ENCODE measurements around the gene CPA2. TPM values are rescaled to one million over a fixed set of nuclear protein-coding genes. Genes with fewer than 3 reads are reported as not detected.

Gene CPA2
- total RNA-seq, 2 donors from 2014 or later, result 0.40 to 0.66 TPM

GRCh38 chr7:130293521-130293920 lies 26.9 kb downstream of the CPA2 start:
- H3K4me3 ChIP-seq (ENCODE audit: low read length), result no peak overlapping the region
- no peak overlapping the region for H3K9ac ChIP-seq (ENCODE audit: extremely low read depth, low read length, poor library complexity, severe bottlenecking)
- no peaks in the 10 kb centered on the region for H3K36me3 Mint-ChIP-seq (ENCODE audit: low read depth)
- TF ChIP-seq CTCF (conservative IDR thresholded peaks at IDR 0.05), result no peak
- peaks cover 3% of the 10 kb centered on the region for H3K27me3 Mint-ChIP-seq (ENCODE audit: insufficient read depth)
- H3K9me3 Mint-ChIP-seq, result peaks cover 16% of the 10 kb centered on the region
- no peaks in the 10 kb centered on the region for H3K27me3 ChIP-seq (ENCODE audit: control insufficient read depth, insufficient read depth, low read length, poor library complexity, severe bottlenecking)
- no peak for DNase-seq
- H3K4me1 ChIP-seq (ENCODE audit: control insufficient read depth, insufficient read depth, low read length), result no peaks in the 10 kb centered on the region
- no peaks in the 10 kb centered on the region for H3K9me3 ChIP-seq (ENCODE audit: control insufficient read depth, low read length)
- no peak overlapping the region for H3K4me3 Mint-ChIP-seq
- H3K36me3 ChIP-seq (ENCODE audit: control insufficient read depth, insufficient read depth, low read length), result no peaks in the 10 kb centered on the region
- H3K4me1 Mint-ChIP-seq, result no peaks in the 10 kb centered on the region
- no peak overlapping the region for H3K27ac ChIP-seq (ENCODE audit: low read depth, low read length)
- WGBS, 2 experiments (ENCODE audit: insufficient coverage in 1 of 2, insufficient read length in 1 of 2), result 78 to 89% methylated on average over 4 to 8 of the region's 8 CpGs
- H3K27ac Mint-ChIP-seq, result no peak overlapping the region

GRCh38 chr7:130294314-130294713 lies 27.7 kb downstream of the CPA2 start:
- Mint-ChIP-seq H3K4me1 (no peaks in the 10 kb centered on the region), H3K27ac (no peak overlapping the region), H3K9me3 (peaks cover 16% of the 10 kb centered on the region), H3K27me3 (ENCODE audit: insufficient read depth) (peaks cover 3% of the 10 kb centered on the region), H3K36me3 (ENCODE audit: low read depth) (no peaks in the 10 kb centered on the region), H3K4me3 (no peak overlapping the region)
- TF ChIP-seq CTCF (conservative IDR thresholded peaks at IDR 0.05), result no peak
- Histone ChIP-seq H3K27ac (ENCODE audit: low read depth, low read length) (no peak overlapping the region), H3K9ac (ENCODE audit: extremely low read depth, low read length, poor library complexity, severe bottlenecking) (no peak overlapping the region), H3K27me3 (ENCODE audit: control insufficient read depth, insufficient read depth, low read length, poor library complexity, severe bottlenecking) (no peaks in the 10 kb centered on the region), H3K4me1 (ENCODE audit: control insufficient read depth, insufficient read depth, low read length) (no peaks in the 10 kb centered on the region), H3K36me3 (ENCODE audit: control insufficient read depth, insufficient read depth, low read length) (no peaks in the 10 kb centered on the region), H3K9me3 (ENCODE audit: control insufficient read depth, low read length) (no peaks in the 10 kb centered on the region), H3K4me3 (ENCODE audit: low read length) (no peak overlapping the region)
- WGBS, 2 experiments (ENCODE audit: insufficient coverage in 1 of 2, insufficient read length in 1 of 2), result 92 to 96% methylated on average over 5 of the region's 5 CpGs
- no peak for DNase-seq

GRCh38 chr7:130296221-130296951 lies 29.7 kb downstream of the CPA2 start:
- Mint-ChIP-seq H3K4me1 (no peaks in the 10 kb centered on the region), H3K27me3 (ENCODE audit: insufficient read depth) (peaks cover 2% of the 10 kb centered on the region), H3K4me3 (no peak overlapping the region), H3K9me3 (peaks cover 16% of the 10 kb centered on the region), H3K27ac (no peak overlapping the region), H3K36me3 (ENCODE audit: low read depth) (no peaks in the 10 kb centered on the region)
- 94 to 95% methylated on average over 6 to 10 of the region's 13 CpGs for WGBS, 2 experiments (ENCODE audit: insufficient coverage in 1 of 2, insufficient read length in 1 of 2)
- no peaks in the 10 kb centered on the region for H3K27me3 ChIP-seq (ENCODE audit: control insufficient read depth, insufficient read depth, low read length, poor library complexity, severe bottlenecking)
- no peak for TF ChIP-seq CTCF (conservative IDR thresholded peaks at IDR 0.05)
- DNase-seq, result no peak
- no peak overlapping the region for H3K9ac ChIP-seq (ENCODE audit: extremely low read depth, low read length, poor library complexity, severe bottlenecking)
- no peak overlapping the region for H3K4me3 ChIP-seq (ENCODE audit: low read length)
- H3K4me1 ChIP-seq (ENCODE audit: control insufficient read depth, insufficient read depth, low read length), result no peaks in the 10 kb centered on the region
- no peaks in the 10 kb centered on the region for H3K36me3 ChIP-seq (ENCODE audit: control insufficient read depth, insufficient read depth, low read length)
- no peak overlapping the region for H3K27ac ChIP-seq (ENCODE audit: low read depth, low read length)
- no peaks in the 10 kb centered on the region for H3K9me3 ChIP-seq (ENCODE audit: control insufficient read depth, low read length)
